GM23338 (cell line): ENCODE results near the gene UTP11.

Source experiments
- CREB1 ChIP-seq: fragments of 250-450 bp; sonication (Bioruptor Pico); IDR thresholded peaks from 2 replicates; pipeline ENCODE4 v1.5.0; 2020; ENCODE audit warnings: low read depth, mild to moderate bottlenecking, moderate library complexity
- CTCF ChIP-seq, 2 experiments: fragments of 200-600 bp in 1 of 2; sonication (generic) in 1 of 2; conservative IDR thresholded peaks; 2 replicates each; pipeline versions ENCODE4 v1.5.1 to v1.6.1; 2016 to 2017; ENCODE audit warnings: antibody characterized with exemption in 2 of 2, low read depth in 2 of 2, mild to moderate bottlenecking in 2 of 2, moderate library complexity in 1 of 2
- ETS1 ChIP-seq: IDR thresholded peaks from 2 replicates; pipeline ENCODE4 v1.6.1; 2016; ENCODE audit warnings: antibody characterized with exemption
- EZH2 ChIP-seq: fragments of 200-600 bp; sonication (generic); IDR thresholded peaks from one replicate; pipeline ENCODE4 v1.8.0; 2017; ENCODE audit warnings: antibody characterized with exemption, mild to moderate bottlenecking, low read depth; ENCODE audit not compliant: unreplicated experiment
- EZH2phosphoT487 ChIP-seq: fragments of 200-600 bp; sonication (generic); IDR thresholded peaks from one replicate; pipeline ENCODE4 v1.8.1; 2018; ENCODE audit warnings: antibody characterized with exemption; ENCODE audit not compliant: unreplicated experiment
- JUNB ChIP-seq: IDR thresholded peaks from one replicate; pipeline ENCODE4 v1.6.1; 2016; ENCODE audit warnings: antibody characterized with exemption; ENCODE audit not compliant: unreplicated experiment
- POLR2AphosphoS5 ChIP-seq: IDR thresholded peaks from 2 replicates; pipeline ENCODE4 v1.6.1; 2016; ENCODE audit warnings: antibody characterized with exemption, low read depth
- STAT1 ChIP-seq: IDR thresholded peaks from one replicate; pipeline ENCODE4 v1.6.1; 2016; ENCODE audit warnings: antibody characterized with exemption; ENCODE audit not compliant: unreplicated experiment
- ZNF114 ChIP-seq: fragments of 250-450 bp; sonication (Bioruptor Pico); IDR thresholded peaks from 2 replicates; pipeline ENCODE4 v1.5.0; 2020; ENCODE audit warnings: mild to moderate bottlenecking, moderate library complexity
- ZNF331 ChIP-seq: fragments of 250-450 bp; sonication (Bioruptor Pico); IDR thresholded peaks from 2 replicates; pipeline ENCODE4 v1.5.0; 2020; ENCODE audit warnings: low read depth, mild to moderate bottlenecking, moderate library complexity
- TF ChIP-seq, protein P1 (sequence below): IDR thresholded peaks from one replicate; pipeline ENCODE4 v1.6.1; 2018; ENCODE audit warnings: antibody characterized with exemption; ENCODE audit not compliant: unreplicated experiment

DNA sequence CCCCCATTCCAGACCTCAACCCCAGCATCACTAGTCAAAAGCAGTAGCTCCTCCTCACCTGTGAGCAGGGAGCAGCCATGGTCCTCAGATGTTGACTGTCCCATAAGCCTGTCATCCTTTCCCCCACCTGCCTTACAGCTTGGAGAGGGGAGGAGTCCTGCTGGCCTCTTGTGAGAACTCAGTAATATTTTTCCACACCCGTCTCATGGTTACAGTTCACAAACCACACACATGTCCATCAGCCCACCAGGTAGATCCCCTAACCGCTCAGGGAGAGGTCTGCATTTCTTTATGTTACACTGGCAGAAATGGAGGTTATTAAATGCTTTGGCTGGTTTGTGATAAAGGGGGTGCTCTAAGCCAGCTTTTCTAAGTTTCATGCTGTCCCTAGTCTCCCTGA is 60.3 kb downstream of the UTP11 start:
- TF ChIP-seq CTCF (conservative IDR thresholded peaks at IDR 0.05; ENCODE audit: low read depth in 2 of 2) (peak in 1 of 2 experiments; percentile 33; a peak in 2 of 4 replicates), EZH2 (no peak), POLR2AphosphoS5 (no peak), CREB1 (CRISPR knock-in tag) (no peak), ETS1 (no peak), EZH2phosphoT487 (no peak), ZNF331 (CRISPR knock-in tag) (no peak), ZNF114 (no peak), JUNB (no peak), STAT1 (no peak)
- TF ChIP-seq, protein P1, sequence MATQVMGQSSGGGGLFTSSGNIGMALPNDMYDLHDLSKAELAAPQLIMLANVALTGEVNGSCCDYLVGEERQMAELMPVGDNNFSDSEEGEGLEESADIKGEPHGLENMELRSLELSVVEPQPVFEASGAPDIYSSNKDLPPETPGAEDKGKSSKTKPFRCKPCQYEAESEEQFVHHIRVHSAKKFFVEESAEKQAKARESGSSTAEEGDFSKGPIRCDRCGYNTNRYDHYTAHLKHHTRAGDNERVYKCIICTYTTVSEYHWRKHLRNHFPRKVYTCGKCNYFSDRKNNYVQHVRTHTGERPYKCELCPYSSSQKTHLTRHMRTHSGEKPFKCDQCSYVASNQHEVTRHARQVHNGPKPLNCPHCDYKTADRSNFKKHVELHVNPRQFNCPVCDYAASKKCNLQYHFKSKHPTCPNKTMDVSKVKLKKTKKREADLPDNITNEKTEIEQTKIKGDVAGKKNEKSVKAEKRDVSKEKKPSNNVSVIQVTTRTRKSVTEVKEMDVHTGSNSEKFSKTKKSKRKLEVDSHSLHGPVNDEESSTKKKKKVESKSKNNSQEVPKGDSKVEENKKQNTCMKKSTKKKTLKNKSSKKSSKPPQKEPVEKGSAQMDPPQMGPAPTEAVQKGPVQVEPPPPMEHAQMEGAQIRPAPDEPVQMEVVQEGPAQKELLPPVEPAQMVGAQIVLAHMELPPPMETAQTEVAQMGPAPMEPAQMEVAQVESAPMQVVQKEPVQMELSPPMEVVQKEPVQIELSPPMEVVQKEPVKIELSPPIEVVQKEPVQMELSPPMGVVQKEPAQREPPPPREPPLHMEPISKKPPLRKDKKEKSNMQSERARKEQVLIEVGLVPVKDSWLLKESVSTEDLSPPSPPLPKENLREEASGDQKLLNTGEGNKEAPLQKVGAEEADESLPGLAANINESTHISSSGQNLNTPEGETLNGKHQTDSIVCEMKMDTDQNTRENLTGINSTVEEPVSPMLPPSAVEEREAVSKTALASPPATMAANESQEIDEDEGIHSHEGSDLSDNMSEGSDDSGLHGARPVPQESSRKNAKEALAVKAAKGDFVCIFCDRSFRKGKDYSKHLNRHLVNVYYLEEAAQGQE = no peak
